Kidney epithelial cell (primary cell): ENCODE data around the gene COLEC12. TPM values are rescaled to one million over a fixed set of nuclear protein-coding genes. Genes with fewer than 3 reads are reported as not detected.

ENCODE experiments used
- DNase-seq: peaks from one replicate; pipeline ENCODE4 v3.0.0-alpha.2; 2010; ENCODE audit warnings: low read depth
- H3K27me3 ChIP-seq: 2 replicates; pipeline ENCODE4 v1.6.0; 2011; ENCODE audit warnings: low read length; ENCODE audit not compliant: control insufficient read depth, insufficient read depth
- H3K36me3 ChIP-seq: 2 replicates; pipeline ENCODE4 v1.5.1; 2011; ENCODE audit warnings: low read length; ENCODE audit not compliant: control insufficient read depth, insufficient read depth
- H3K4me3 ChIP-seq: 2 replicates; pipeline ENCODE4 v1.5.1; 2011; ENCODE audit warnings: low read depth, mild to moderate bottlenecking, control low read depth, low read length
- total RNA-seq: library from RNA; depleted of rRNA; stranded (reverse); fragments of >200 nt; gene quantifications from 2 replicates; pipeline ENCODE4 v1.2.3, GENCODE V29; 2015
- TF ChIP-seq, protein P1 (sequence below): IDR thresholded peaks from 2 replicates; pipeline ENCODE4 v1.5.1; 2011; ENCODE audit warnings: mild to moderate bottlenecking, moderate library complexity, low read length, control low read depth, inconsistent platforms; ENCODE audit not compliant: insufficient read depth, poor library complexity, severe bottlenecking

COLEC12 gene
- total RNA-seq = 1.2 and 1.8 TPM in 2 replicates

DNA sequence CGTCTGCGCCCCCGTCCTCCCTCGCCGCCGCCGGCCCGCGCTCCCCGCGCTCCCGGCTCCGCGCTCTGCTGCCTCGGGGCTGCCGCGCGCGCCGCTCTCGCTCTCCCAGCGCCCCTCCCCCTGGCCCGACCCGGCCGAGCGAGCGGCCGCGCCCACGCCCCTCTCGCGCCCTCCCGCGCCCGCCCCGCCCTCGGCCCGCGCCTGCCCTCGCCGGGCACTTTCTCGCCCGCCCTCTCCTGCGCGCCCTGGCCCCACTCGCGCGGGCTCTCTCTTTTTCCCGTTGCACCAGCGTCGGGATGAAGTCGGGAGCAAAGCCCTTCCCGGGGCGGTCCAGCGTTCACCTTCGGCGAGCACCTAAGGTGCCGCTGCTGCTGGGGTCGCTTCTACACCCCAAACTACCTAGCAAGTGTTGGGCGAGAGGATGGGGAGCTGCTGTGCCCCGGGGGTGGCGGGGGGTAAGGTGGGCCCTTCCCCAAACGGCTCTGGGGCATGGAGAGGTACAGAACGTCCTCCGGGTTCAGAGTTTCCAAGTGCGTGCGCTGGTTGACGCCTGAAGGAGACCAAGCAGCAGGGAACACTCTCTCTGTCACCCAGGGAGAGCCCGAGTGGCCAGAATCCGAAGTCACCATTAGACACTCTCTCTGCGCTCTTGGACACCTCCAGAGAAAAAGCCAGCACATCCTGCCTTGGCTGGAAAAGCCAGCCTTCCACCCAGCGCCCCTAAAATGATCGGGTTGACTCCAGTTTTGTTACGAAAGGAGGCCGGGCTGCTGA is at the start of gene COLEC12:
Gene COLEC12 (minus strand): TSS at position 70 of the 774 bp plus-strand sequence. CDS start 187 bp downstream, outside the sequence.
- Histone ChIP-seq H3K27me3 (peaks cover 14% of the 10 kb centered on the region), H3K4me3 (peak within 1 kb of the TSS; percentile 42), H3K36me3 (no peaks in the 10 kb centered on the region)
- DNase-seq = no peak
- TF ChIP-seq, protein P1, sequence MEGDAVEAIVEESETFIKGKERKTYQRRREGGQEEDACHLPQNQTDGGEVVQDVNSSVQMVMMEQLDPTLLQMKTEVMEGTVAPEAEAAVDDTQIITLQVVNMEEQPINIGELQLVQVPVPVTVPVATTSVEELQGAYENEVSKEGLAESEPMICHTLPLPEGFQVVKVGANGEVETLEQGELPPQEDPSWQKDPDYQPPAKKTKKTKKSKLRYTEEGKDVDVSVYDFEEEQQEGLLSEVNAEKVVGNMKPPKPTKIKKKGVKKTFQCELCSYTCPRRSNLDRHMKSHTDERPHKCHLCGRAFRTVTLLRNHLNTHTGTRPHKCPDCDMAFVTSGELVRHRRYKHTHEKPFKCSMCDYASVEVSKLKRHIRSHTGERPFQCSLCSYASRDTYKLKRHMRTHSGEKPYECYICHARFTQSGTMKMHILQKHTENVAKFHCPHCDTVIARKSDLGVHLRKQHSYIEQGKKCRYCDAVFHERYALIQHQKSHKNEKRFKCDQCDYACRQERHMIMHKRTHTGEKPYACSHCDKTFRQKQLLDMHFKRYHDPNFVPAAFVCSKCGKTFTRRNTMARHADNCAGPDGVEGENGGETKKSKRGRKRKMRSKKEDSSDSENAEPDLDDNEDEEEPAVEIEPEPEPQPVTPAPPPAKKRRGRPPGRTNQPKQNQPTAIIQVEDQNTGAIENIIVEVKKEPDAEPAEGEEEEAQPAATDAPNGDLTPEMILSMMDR = no peak

DNA sequence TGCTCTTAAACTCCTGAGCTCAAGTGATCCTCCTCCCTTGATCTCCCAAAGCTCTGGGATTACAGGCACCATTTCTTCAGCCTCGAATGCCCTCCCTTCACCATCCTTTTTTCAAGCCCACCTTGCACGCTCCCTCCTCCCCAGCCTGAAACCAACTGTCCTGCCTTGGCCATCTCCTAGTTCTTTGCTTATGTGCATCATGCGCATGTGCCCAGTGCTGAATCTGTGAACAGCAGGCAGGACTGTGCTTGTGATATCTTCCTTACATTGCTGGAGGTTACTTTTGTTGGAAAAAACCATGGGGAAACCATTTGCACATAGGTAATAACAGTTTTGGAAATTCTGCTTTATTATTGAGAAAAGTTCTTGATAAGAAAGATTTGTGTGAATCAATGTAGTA is 49.5 kb upstream of the COLEC12 start:
- Histone ChIP-seq H3K36me3 (no peaks in the 10 kb centered on the region), H3K27me3 (no peaks in the 10 kb centered on the region), H3K4me3 (no peak overlapping the region)
- TF ChIP-seq, protein P1 = no peak
- no peak for DNase-seq

DNA sequence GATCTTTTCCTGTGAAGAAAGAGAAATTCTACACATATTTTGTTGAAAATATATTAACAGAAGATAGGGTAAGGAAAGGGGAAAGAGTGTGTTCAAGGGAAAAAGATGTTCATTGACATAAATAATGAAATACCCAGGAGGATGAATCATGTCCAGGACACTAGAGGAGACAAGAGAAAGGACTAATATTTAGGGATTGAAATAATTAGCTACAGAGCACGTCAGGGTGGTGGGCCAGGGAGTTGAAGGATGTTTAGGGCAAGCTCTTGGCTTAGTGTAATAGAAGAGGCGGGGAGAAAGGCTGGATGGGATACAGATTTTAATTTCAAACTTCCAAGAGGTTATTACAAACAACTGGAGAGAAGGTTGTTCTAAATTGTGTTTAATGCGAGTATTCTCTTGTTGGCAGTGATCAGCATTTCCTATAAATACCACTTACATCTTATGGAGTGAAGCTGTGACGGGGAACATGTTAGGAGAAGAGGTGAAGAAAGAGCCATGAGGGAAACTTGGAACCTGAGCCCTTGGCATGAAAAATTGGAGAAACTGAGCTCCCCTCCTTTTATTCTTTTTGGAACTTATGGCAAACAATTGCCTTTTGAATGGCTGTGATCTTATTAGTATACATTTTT is 43.1 kb upstream of the COLEC12 start:
- TF ChIP-seq, protein P1 = no peak
- H3K4me3 ChIP-seq = no peak overlapping the region

DNA sequence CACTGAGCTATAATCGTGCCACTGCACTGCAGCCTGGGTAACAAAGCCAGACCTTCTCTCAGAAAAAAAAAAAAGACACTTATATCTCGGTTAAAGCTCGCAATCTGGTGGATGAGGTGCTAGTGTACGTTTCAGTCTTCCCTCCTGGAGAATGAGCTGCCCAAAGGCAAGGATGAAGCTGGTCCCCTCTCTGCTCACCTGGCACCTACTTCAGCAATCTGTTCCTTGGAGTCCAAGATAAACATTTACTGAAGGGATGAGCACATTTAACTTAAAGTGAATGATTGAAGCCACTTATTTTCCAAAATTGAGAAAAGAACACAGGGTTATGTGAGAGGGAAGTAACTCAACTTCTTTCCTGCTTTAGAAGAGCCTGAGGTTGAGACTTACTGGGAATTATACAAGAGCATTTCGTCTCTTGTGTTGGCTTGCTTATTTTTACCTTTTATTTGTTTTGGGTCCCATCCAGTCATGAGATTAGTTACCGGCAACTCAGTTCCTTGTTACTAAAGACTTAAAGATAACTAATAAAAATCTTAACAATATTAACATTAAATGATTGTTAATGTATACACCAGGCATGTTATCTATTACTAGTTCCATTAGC is 33.6 kb upstream of the COLEC12 start:
- no peaks in the 10 kb centered on the region for H3K27me3 ChIP-seq
- DNase-seq = no peak

More for the DNA sequence above, 43.1 kb upstream of the COLEC12 start:
- Histone ChIP-seq H3K36me3 (no peaks in the 10 kb centered on the region), H3K27me3 (no peaks in the 10 kb centered on the region)
- DNase-seq = no peak

DNA sequence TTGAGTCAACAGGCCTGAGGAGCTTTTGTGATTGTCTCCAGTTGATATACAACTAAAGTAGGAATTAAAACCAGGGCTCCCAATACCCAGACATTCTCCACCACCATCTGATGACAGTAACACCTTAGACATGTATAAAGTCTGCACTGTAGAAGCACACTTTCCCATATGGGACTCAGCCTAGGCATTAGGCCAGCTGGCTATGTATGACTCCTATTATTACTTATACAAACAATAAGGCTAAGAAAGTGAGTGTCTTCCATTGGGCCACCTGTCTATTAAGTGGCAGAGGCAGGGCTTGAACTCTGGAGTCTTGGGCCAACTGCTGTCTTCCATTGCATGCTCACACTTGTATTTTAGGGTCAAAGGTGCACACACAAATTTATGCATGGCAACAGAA is 32.1 kb upstream of the COLEC12 start:
- TF ChIP-seq, protein P1 = no peak
- no peak for DNase-seq
- Histone ChIP-seq H3K27me3 (no peaks in the 10 kb centered on the region), H3K36me3 (no peaks in the 10 kb centered on the region), H3K4me3 (no peak overlapping the region)

More for the DNA sequence above, 33.6 kb upstream of the COLEC12 start:
- TF ChIP-seq, protein P1 = no peak
- Histone ChIP-seq H3K36me3 (no peaks in the 10 kb centered on the region), H3K4me3 (no peak overlapping the region)
